WERI-Rb-1 (cell line): ENCODE measurements around the gene SAMD11.
A peak's percentile ranks its signal among the peaks of the same experiment; 100 is the strongest.

Experiments
- DNase-seq: peaks from one replicate; pipeline ENCODE4 v3.0.0-alpha.2; 2020
- H3K27ac ChIP-seq: fragments of 250-450 bp; sonication (Bioruptor Pico); 2 replicates; pipeline ENCODE4 v1.5.1; 2020; ENCODE audit warnings: mild to moderate bottlenecking, moderate library complexity
- H3K27me3 ChIP-seq: fragments of 250-450 bp; sonication (Bioruptor Pico); 2 replicates; pipeline ENCODE4 v1.5.1; 2021; ENCODE audit warnings: mild to moderate bottlenecking, low read depth, moderate library complexity; ENCODE audit not compliant: insufficient read depth, severe bottlenecking
- H3K36me3 ChIP-seq: fragments of 250-450 bp; sonication (Bioruptor Pico); 2 replicates; pipeline ENCODE4 v1.5.1; 2020; ENCODE audit warnings: mild to moderate bottlenecking, moderate library complexity
- H3K4me3 ChIP-seq: 2 replicates; pipeline ENCODE4 v1.5.1; 2011; ENCODE audit warnings: low read depth, mild to moderate bottlenecking, control low read depth, low read length
- H3K9me3 ChIP-seq: fragments of 250-450 bp; sonication (Bioruptor Pico); 2 replicates; pipeline ENCODE4 v1.5.1; 2021; ENCODE audit warnings: mild to moderate bottlenecking, moderate library complexity; ENCODE audit not compliant: severe bottlenecking
- CTCF ChIP-seq: IDR thresholded peaks from 2 replicates; pipeline ENCODE4 v1.5.1; 2011; ENCODE audit warnings: low read depth, mild to moderate bottlenecking, control low read depth, inconsistent platforms, low read length

The SAMD11 gene

GRCh38 chr1:980602-981395 lies 57.1 kb downstream of the SAMD11 start:
- no peak for DNase-seq
- no peaks in the 10 kb centered on the region for H3K9me3 ChIP-seq
- H3K4me3 ChIP-seq: no peak overlapping the region
- no peak overlapping the region for H3K27ac ChIP-seq
- no peaks in the 10 kb centered on the region for H3K27me3 ChIP-seq
- TF ChIP-seq CTCF: no peak
- no peaks in the 10 kb centered on the region for H3K36me3 ChIP-seq

- H3K9me3 ChIP-seq: no peaks in the 10 kb centered on the region
- no peaks in the 10 kb centered on the region for H3K27me3 ChIP-seq
- no peaks in the 10 kb centered on the region for H3K36me3 ChIP-seq
- TF ChIP-seq CTCF: no peak
- no peak overlapping the region for H3K27ac ChIP-seq
- no peak for DNase-seq
- no peak overlapping the region for H3K4me3 ChIP-seq
These were observed 57.8 kb downstream of the SAMD11 start for GRCh38 chr1:981491-981954.

GRCh38 chr1:981955-982558 lies 58.3 kb downstream of the SAMD11 start, which contains the start of gene PERM1:
TSS of gene PERM1 (minus strand) at chr1:982093. CDS start at chr1:981029, 1,064 bp downstream.
- no peak for DNase-seq
- Histone ChIP-seq H3K9me3 (no peaks in the 10 kb centered on the region), H3K4me3 (no peak within 1 kb of the TSS), H3K36me3 (no peaks in the 10 kb centered on the region), H3K27ac (no peak within 1 kb of the TSS), H3K27me3 (no peaks in the 10 kb centered on the region)
- TF ChIP-seq CTCF: no peak

GRCh38 chr1:982765-983436 lies 59.2 kb downstream of the SAMD11 start:
- DNase-seq: no peak
- H3K27me3 ChIP-seq: no peaks in the 10 kb centered on the region
- H3K4me3 ChIP-seq: no peak overlapping the region
- no peak for TF ChIP-seq CTCF
- no peaks in the 10 kb centered on the region for H3K36me3 ChIP-seq
- no peaks in the 10 kb centered on the region for H3K9me3 ChIP-seq
- no peak overlapping the region for H3K27ac ChIP-seq

- Histone ChIP-seq H3K9me3 (no peaks in the 10 kb centered on the region), H3K27me3 (no peaks in the 10 kb centered on the region), H3K4me3 (no peak overlapping the region), H3K27ac (no peak overlapping the region), H3K36me3 (no peaks in the 10 kb centered on the region)
- TF ChIP-seq CTCF: peak; percentile 90
- DNase-seq: peak; percentile 60
These were observed 60.2 kb downstream of the SAMD11 start for GRCh38 chr1:983798-984475.
